Keratinocyte (primary cell): ENCODE data around the gene MRS2. TPM values are rescaled to one million over a fixed set of nuclear protein-coding genes. Genes with fewer than 3 reads are reported as not detected.

Experiments
- DNase-seq: peaks from one replicate; pipeline ENCODE4 v3.0.0-alpha.2; 2011; ENCODE audit warnings: low read depth, missing footprints, low spot score
- FAIRE-seq: peaks from 2 replicates; lab custom pipeline; 2011; peaks lifted over from hg19 to GRCh38; lab: Jason Lieb, UNC
- H2AFZ ChIP-seq: 2 replicates; pipeline ENCODE4 v1.6.0; 2012; ENCODE audit warnings: low read length, control low read depth, inconsistent platforms; ENCODE audit not compliant: control insufficient read depth
- H3K27ac ChIP-seq: 2 replicates; pipeline ENCODE4 v1.5.1; 2011; ENCODE audit warnings: low read length; ENCODE audit not compliant: control insufficient read depth, insufficient read depth
- H3K27me3 ChIP-seq: 3 replicates; pipeline ENCODE4 v1.6.0; 2011; ENCODE audit warnings: low read length; ENCODE audit not compliant: control insufficient read depth, insufficient read depth; ENCODE audit errors: extremely low read depth
- H3K36me3 ChIP-seq, 2 experiments: 2 replicates in 1 of 2; 3 replicates in 1 of 2; pipeline ENCODE4 v1.5.1; 2011; ENCODE audit warnings: low read length in 2 of 2, mild to moderate bottlenecking in 1 of 2; ENCODE audit not compliant: control insufficient read depth in 2 of 2, insufficient read depth in 2 of 2; ENCODE audit errors: extremely low read depth in 1 of 2
- H3K4me1 ChIP-seq: 3 replicates; pipeline ENCODE4 v1.5.1; 2011; ENCODE audit warnings: low read length; ENCODE audit not compliant: control insufficient read depth, insufficient read depth; ENCODE audit errors: extremely low read depth
- H3K4me2 ChIP-seq: 3 replicates; pipeline ENCODE4 v1.6.0; 2011; ENCODE audit warnings: low read depth, low read length; ENCODE audit not compliant: control insufficient read depth, insufficient read depth; ENCODE audit errors: extremely low read depth
- H3K4me3 ChIP-seq, 3 experiments: fragments of 200-600 bp in 1 of 3; sonication (generic) in 1 of 3; 2 replicates in 2 of 3; 3 replicates in 1 of 3; pipeline ENCODE4 v1.5.1; 2011 to 2016; ENCODE audit warnings: low read length in 3 of 3, mild to moderate bottlenecking in 3 of 3, control low read depth in 2 of 3, inconsistent platforms in 1 of 3, low read depth in 1 of 3, mixed read lengths in 1 of 3, mixed run types in 1 of 3, moderate library complexity in 1 of 3; ENCODE audit not compliant: control insufficient read depth in 2 of 3, insufficient read depth in 2 of 3; ENCODE audit errors: extremely low read depth in 1 of 3
- H3K79me2 ChIP-seq: 2 replicates; pipeline ENCODE4 v1.6.0; 2012; ENCODE audit warnings: low read length; ENCODE audit not compliant: control insufficient read depth, insufficient read depth
- H3K9ac ChIP-seq: 3 replicates; pipeline ENCODE4 v1.6.0; 2011; ENCODE audit warnings: low read length; ENCODE audit not compliant: control insufficient read depth, insufficient read depth; ENCODE audit errors: extremely low read depth
- H3K9me1 ChIP-seq: 3 replicates; pipeline ENCODE4 v1.6.0; 2011; ENCODE audit warnings: low read length; ENCODE audit not compliant: control insufficient read depth, insufficient read depth; ENCODE audit errors: extremely low read depth
- H3K9me3 ChIP-seq: 2 replicates; pipeline ENCODE4 v1.5.1; 2012; ENCODE audit warnings: low read depth, low read length; ENCODE audit not compliant: control insufficient read depth
- H4K20me1 ChIP-seq: 3 replicates; pipeline ENCODE4 v1.6.0; 2011; ENCODE audit warnings: low read length; ENCODE audit not compliant: control insufficient read depth, insufficient read depth; ENCODE audit errors: extremely low read depth
- EZH2 ChIP-seq: IDR thresholded peaks from one replicate; pipeline ENCODE4 v1.6.1; 2012; ENCODE audit warnings: inconsistent platforms, mild to moderate bottlenecking, low read length, moderate library complexity
- dilution Hi-C: fragments of 300-500 bp; cut with MboI; formaldehyde crosslinking; loops from one replicate; pipeline ENCODE4 v1.7.0; 2020; ENCODE audit warnings: low sequenced_read_pairs; ENCODE audit not compliant: extremely low pct_ligation_motif_present
- polyA plus RNA-seq, 5 experiments: library from polyadenylated mRNA; depleted of rRNA in 3 of 5; stranded (reverse) in 3 of 5; stranded (forward) in 1 of 5; unstranded in 1 of 5; fragments of >200 nt; gene quantifications; 1 replicate in 1 of 5; 2 replicates in 3 of 5; 3 replicates in 1 of 5; pipeline versions ENCODE4 v1.2.1 to v1.2.3, GENCODE V29; 2011 to 2012; ENCODE audit warnings: missing spikeins in 2 of 5, low read depth in 1 of 5, low replicate concordance in 1 of 5
- TF ChIP-seq, protein P1 (sequence below), 3 experiments: IDR thresholded peaks in 1 of 3; conservative IDR thresholded peaks in 1 of 3; optimal IDR thresholded peaks in 1 of 3; 2 replicates in 2 of 3; 3 replicates in 1 of 3; pipeline versions ENCODE3 to v1.5.1; 2011; ENCODE audit warnings: low read length in 3 of 3, mild to moderate bottlenecking in 3 of 3, moderate library complexity in 2 of 3, control low read depth in 1 of 3, inconsistent platforms in 1 of 3; ENCODE audit not compliant: insufficient read depth in 2 of 3; ENCODE audit errors: extremely low read depth in 1 of 3

Gene MRS2
- polyA plus RNA-seq, 1 donor (not counting 4 experiments of a cell fraction or from before 2014, with no cell fraction given): 26.9 TPM

DNA sequence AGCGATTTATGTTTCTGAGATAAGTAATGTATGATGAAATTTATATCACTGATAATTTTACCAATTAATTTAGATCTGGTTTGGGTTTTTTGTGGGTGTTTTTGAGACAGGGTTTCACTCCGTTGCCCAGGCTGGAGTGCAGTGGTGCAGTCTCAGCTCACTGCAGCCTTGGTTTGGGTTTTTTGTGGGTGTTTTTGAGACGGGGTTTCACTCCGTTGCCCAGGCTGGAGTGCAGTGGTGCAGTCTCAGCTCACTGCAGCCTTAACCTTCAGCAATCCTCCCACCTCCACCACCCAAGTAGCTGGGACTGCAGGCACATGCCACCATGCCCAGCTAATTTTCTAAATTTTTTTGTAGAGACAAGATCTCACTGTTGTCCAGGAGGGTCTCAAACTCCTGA, 13.0 kb downstream of the MRS2 start:
- H3K79me2 ChIP-seq: no peaks in the 10 kb centered on the region
- FAIRE-seq (no peak), DNase-seq (no peak)
- no peaks in the 10 kb centered on the region for H4K20me1 ChIP-seq
- no peaks in the 10 kb centered on the region for H3K9me1 ChIP-seq
- H3K9me3 ChIP-seq: no peaks in the 10 kb centered on the region
- H3K4me2 ChIP-seq: no peak overlapping the region
- H3K9ac ChIP-seq: no peak overlapping the region
- TF ChIP-seq, protein P1, sequence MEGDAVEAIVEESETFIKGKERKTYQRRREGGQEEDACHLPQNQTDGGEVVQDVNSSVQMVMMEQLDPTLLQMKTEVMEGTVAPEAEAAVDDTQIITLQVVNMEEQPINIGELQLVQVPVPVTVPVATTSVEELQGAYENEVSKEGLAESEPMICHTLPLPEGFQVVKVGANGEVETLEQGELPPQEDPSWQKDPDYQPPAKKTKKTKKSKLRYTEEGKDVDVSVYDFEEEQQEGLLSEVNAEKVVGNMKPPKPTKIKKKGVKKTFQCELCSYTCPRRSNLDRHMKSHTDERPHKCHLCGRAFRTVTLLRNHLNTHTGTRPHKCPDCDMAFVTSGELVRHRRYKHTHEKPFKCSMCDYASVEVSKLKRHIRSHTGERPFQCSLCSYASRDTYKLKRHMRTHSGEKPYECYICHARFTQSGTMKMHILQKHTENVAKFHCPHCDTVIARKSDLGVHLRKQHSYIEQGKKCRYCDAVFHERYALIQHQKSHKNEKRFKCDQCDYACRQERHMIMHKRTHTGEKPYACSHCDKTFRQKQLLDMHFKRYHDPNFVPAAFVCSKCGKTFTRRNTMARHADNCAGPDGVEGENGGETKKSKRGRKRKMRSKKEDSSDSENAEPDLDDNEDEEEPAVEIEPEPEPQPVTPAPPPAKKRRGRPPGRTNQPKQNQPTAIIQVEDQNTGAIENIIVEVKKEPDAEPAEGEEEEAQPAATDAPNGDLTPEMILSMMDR (optimal IDR thresholded peaks at IDR 0.05 in 1 of 3, IDR thresholded peaks at IDR 0.05 in 1 of 3, conservative IDR thresholded peaks at IDR 0.05 in 1 of 3; ENCODE audit: extremely low read depth in 1 of 3, insufficient read depth in 2 of 3, low read length in 3 of 3): no peak
- TF ChIP-seq EZH2: no peak
- H3K4me3 ChIP-seq: no peak overlapping the region
- dilution Hi-C loops: no loop called here
- H3K27ac ChIP-seq: no peak overlapping the region
- no peak overlapping the region for H2AFZ ChIP-seq
- peaks cover 18 to 26% of the 10 kb centered on the region in 2 experiments for H3K36me3 ChIP-seq
- no peaks in the 10 kb centered on the region for H3K4me1 ChIP-seq
- H3K27me3 ChIP-seq: no peaks in the 10 kb centered on the region

- dilution Hi-C loops: no loop called here
- DNase-seq: no peak
Observed at GRCh38 chr6:24419526-24419925, 16.8 kb downstream of the MRS2 start.

More at GRCh38 chr6:24419526-24419925, 16.8 kb downstream of the MRS2 start:
- Histone ChIP-seq H3K9me3 (no peaks in the 10 kb centered on the region), H3K79me2 (no peaks in the 10 kb centered on the region), H3K9me1 (no peaks in the 10 kb centered on the region), H3K27ac (no peak overlapping the region), H3K9ac (no peak overlapping the region), H3K4me3 (no peak overlapping the region), H3K4me2 (no peak overlapping the region), H4K20me1 (no peaks in the 10 kb centered on the region), H3K27me3 (no peaks in the 10 kb centered on the region), H2AFZ (no peak overlapping the region), H3K4me1 (no peaks in the 10 kb centered on the region), H3K36me3 (peaks cover 28 to 31% of the 10 kb centered on the region in 2 experiments)
- TF ChIP-seq, protein P1 (optimal IDR thresholded peaks at IDR 0.05 in 1 of 3, IDR thresholded peaks at IDR 0.05 in 1 of 3, conservative IDR thresholded peaks at IDR 0.05 in 1 of 3; ENCODE audit: extremely low read depth in 1 of 3, insufficient read depth in 2 of 3, low read length in 3 of 3): no peak
- TF ChIP-seq EZH2: no peak
- FAIRE-seq: no peak
